Activated CD8-positive, alpha-beta memory T cell treated with anti-CD3 and anti-CD28 coated beads for 36 hours (primary cell): Measurements from ENCODE around the gene OR6V1. TPM values are rescaled to one million over a fixed set of nuclear protein-coding genes. Genes with fewer than 3 reads are reported as not detected.
"Not testable (repeated sequence)": the region's sequence is repeated elsewhere in the genome, so short reads cannot be mapped to it uniquely, and the experiment has no call there.

Experiments used
- CTCF ChIA-PET: fragments of 350-600 bp; sonication (Branson Sonifier 250); formaldehyde crosslinking; loops from one replicate; lab custom pipeline; 2021; ENCODE audit warnings: antibody characterized with exemption; lab: Charles Lee
- POLR2A ChIA-PET: fragments of 350-600 bp; sonication (Branson Sonifier 250); formaldehyde crosslinking; loops from one replicate; lab custom pipeline; 2021; ENCODE audit warnings: antibody characterized with exemption; lab: Charles Lee
- total RNA-seq, 2 experiments: library from RNA; stranded (reverse); gene quantifications; one replicate each; pipeline ENCODE4 v1.2.3, GENCODE V29; 2021

Gene OR6V1
- total RNA-seq, 2 experiments from 2014 or later = not detected

GRCh38 chr7:143040209-143040715, 11.9 kb upstream of the OR6V1 start:
- CTCF ChIA-PET = no interaction called here

GRCh38 chr7:143041346-143041745, 10.8 kb upstream of the OR6V1 start:
- ChIA-PET POLR2A (no interaction called here), CTCF (interaction anchor here (0.6 kb wide), 1 partner anchor 22 kb away, joined by 3 read pairs; no protein-coding TSS in a partner anchor)

More at GRCh38 chr7:143040209-143040715, 11.9 kb upstream of the OR6V1 start:
- POLR2A ChIA-PET = no interaction called here

- ChIA-PET CTCF (no interaction called here), POLR2A (no interaction called here)
Measured at GRCh38 chr7:143042159-143042789, 9.9 kb upstream of the OR6V1 start.

- CTCF ChIA-PET = no interaction called here
- POLR2A ChIA-PET = no interaction called here
Measured at GRCh38 chr7:143042790-143043271, 9.3 kb upstream of the OR6V1 start.

- ChIA-PET CTCF (no interaction called here), POLR2A (no interaction called here)
Measured at GRCh38 chr7:143043391-143043790, 8.8 kb upstream of the OR6V1 start.

- CTCF ChIA-PET = no interaction called here
Measured at GRCh38 chr7:143046426-143046851, 5.7 kb upstream of the OR6V1 start.

GRCh38 chr7:143047326-143047725, 4.8 kb upstream of the OR6V1 start:
- CTCF ChIA-PET = no interaction called here
- POLR2A ChIA-PET = no interaction called here

More at GRCh38 chr7:143046426-143046851, 5.7 kb upstream of the OR6V1 start:
- POLR2A ChIA-PET = no interaction called here

- CTCF ChIA-PET = interaction anchor here (1.2 kb wide), 1 partner anchor 168 kb away, joined by 3 read pairs; no protein-coding TSS in a partner anchor
- POLR2A ChIA-PET = no interaction called here
Measured at GRCh38 chr7:143048827-143049226, 3.3 kb upstream of the OR6V1 start.

GRCh38 chr7:143049362-143049761, 2.8 kb upstream of the OR6V1 start:
- ChIA-PET POLR2A (no interaction called here), CTCF (interaction anchor here (0.8 kb wide), 1 partner anchor 29 kb away, joined by 3 read pairs; no protein-coding TSS in a partner anchor)

GRCh38 chr7:143050931-143051330, 1.2 kb upstream of the OR6V1 start:
- ChIA-PET CTCF (no interaction called here), POLR2A (no interaction called here)

GRCh38 chr7:143054621-143055020, 2.5 kb downstream of the OR6V1 start:
- CTCF ChIA-PET = no interaction called here
- POLR2A ChIA-PET = no interaction called here

GRCh38 chr7:143055754-143056153, 3.6 kb downstream of the OR6V1 start:
- CTCF ChIA-PET = no interaction called here

GRCh38 chr7:143063741-143064140, 11.6 kb downstream of the OR6V1 start:
- CTCF ChIA-PET = no interaction called here
- POLR2A ChIA-PET = no interaction called here

More at GRCh38 chr7:143055754-143056153, 3.6 kb downstream of the OR6V1 start:
- POLR2A ChIA-PET = no interaction called here

- CTCF ChIA-PET = no interaction called here
- POLR2A ChIA-PET = no interaction called here
Measured at GRCh38 chr7:143068446-143068845, 16.3 kb downstream of the OR6V1 start.

GRCh38 chr7:143069912-143070500, 17.9 kb downstream of the OR6V1 start:
- POLR2A ChIA-PET = no interaction called here
- CTCF ChIA-PET = no interaction called here

- POLR2A ChIA-PET = no interaction called here
- CTCF ChIA-PET = no interaction called here
Measured at GRCh38 chr7:143073556-143073955, 21.4 kb downstream of the OR6V1 start.

- POLR2A ChIA-PET = no interaction called here
- CTCF ChIA-PET = no interaction called here
Measured at GRCh38 chr7:143074141-143074540, 22.0 kb downstream of the OR6V1 start.

- CTCF ChIA-PET = no interaction called here
- POLR2A ChIA-PET = no interaction called here
Measured at GRCh38 chr7:143085109-143085508, 33.0 kb downstream of the OR6V1 start.

- CTCF ChIA-PET, POLR2A ChIA-PET: not testable (repeated sequence)
Measured at GRCh38 chr7:143085610-143086009, 33.5 kb downstream of the OR6V1 start.

GRCh38 chr7:143088549-143089231, 36.5 kb downstream of the OR6V1 start:
- CTCF ChIA-PET, POLR2A ChIA-PET: not testable (repeated sequence)
